H1 (cell line): ENCODE data around the gene PPP2R3C. TPM values are rescaled to one million over a fixed set of nuclear protein-coding genes. Genes with fewer than 3 reads are reported as not detected.

Experiments
- BACH1 ChIP-seq: IDR thresholded peaks from 2 replicates; pipeline ENCODE4 v1.6.1; 2012; ENCODE audit warnings: low read length, improper control_type of control experiment
- CHD2 ChIP-seq: IDR thresholded peaks from 2 replicates; pipeline ENCODE4 v1.6.1; 2012; ENCODE audit warnings: low read length, improper control_type of control experiment
- CHD7 ChIP-seq: fragments of 300-600 bp; sonication (generic); IDR thresholded peaks from 2 replicates; pipeline ENCODE4 v1.7.1; 2012; ENCODE audit warnings: low read length, moderate library complexity, mild to moderate bottlenecking, inconsistent platforms; ENCODE audit not compliant: insufficient replicate concordance
- EP300 ChIP-seq, 2 experiments: IDR thresholded peaks; 1 replicate in 1 of 2; 2 replicates in 1 of 2; pipeline ENCODE4 v1.6.1; 2011 to 2012; ENCODE audit warnings: low read depth in 2 of 2, low read length in 2 of 2, mild to moderate bottlenecking in 2 of 2, borderline replicate concordance in 1 of 2, inconsistent platforms in 1 of 2, moderate library complexity in 1 of 2
- RBBP5 ChIP-seq: IDR thresholded peaks from 2 replicates; pipeline ENCODE4 v1.7.1; 2012; ENCODE audit warnings: low read depth, mild to moderate bottlenecking, inconsistent platforms, low read length, moderate library complexity, borderline replicate concordance
- RXRA ChIP-seq: IDR thresholded peaks from 2 replicates; pipeline ENCODE4 v1.6.1; 2011; ENCODE audit warnings: low read depth, mild to moderate bottlenecking, low read length, moderate library complexity; ENCODE audit not compliant: insufficient read depth
- SAP30 ChIP-seq: fragments of 300-600 bp; sonication (generic); IDR thresholded peaks from 2 replicates; pipeline ENCODE4 v1.7.1; 2012; ENCODE audit warnings: low read length, moderate library complexity, mild to moderate bottlenecking, inconsistent platforms; ENCODE audit not compliant: insufficient read depth, insufficient replicate concordance
- YY1 ChIP-seq: IDR thresholded peaks from 2 replicates; pipeline ENCODE4 v1.6.1; 2011; ENCODE audit warnings: low read depth, mild to moderate bottlenecking, low read length
- polyA plus RNA-seq, 7 experiments: library from polyadenylated mRNA; depleted of rRNA in 3 of 7; stranded (reverse) in 5 of 7; unstranded in 2 of 7; fragments of >200 nt in 5 of 7; fragments of 200-250 nt in 2 of 7; gene quantifications; 1 replicate in 5 of 7; 2 replicates in 1 of 7; 4 replicates in 1 of 7; pipeline versions ENCODE4 v1.2.1 to v1.2.3, GENCODE V29; 2011 to 2013; ENCODE audit warnings: missing spikeins in 2 of 7, mixed read lengths in 2 of 7
- total RNA-seq: library from RNA; stranded (reverse); fragmentation: NEBNext Ultra II Directional; extraction: Animal tissue kit (Norgen Biotek cat#: 25700); gene quantifications from 2 replicates; pipeline ENCODE4 v1.2.1, GENCODE V29; 2021
- TF ChIP-seq, protein P1 (sequence below): IDR thresholded peaks from 2 replicates; pipeline ENCODE4 v1.6.1; 2012; ENCODE audit warnings: inconsistent platforms

PPP2R3C gene
- total and polyA plus RNA-seq, 2 of the 8 experiments (the other 6 are each of a cell fraction or from before 2014, with no cell fraction given), result 7.1 to 26.7 TPM

DNA sequence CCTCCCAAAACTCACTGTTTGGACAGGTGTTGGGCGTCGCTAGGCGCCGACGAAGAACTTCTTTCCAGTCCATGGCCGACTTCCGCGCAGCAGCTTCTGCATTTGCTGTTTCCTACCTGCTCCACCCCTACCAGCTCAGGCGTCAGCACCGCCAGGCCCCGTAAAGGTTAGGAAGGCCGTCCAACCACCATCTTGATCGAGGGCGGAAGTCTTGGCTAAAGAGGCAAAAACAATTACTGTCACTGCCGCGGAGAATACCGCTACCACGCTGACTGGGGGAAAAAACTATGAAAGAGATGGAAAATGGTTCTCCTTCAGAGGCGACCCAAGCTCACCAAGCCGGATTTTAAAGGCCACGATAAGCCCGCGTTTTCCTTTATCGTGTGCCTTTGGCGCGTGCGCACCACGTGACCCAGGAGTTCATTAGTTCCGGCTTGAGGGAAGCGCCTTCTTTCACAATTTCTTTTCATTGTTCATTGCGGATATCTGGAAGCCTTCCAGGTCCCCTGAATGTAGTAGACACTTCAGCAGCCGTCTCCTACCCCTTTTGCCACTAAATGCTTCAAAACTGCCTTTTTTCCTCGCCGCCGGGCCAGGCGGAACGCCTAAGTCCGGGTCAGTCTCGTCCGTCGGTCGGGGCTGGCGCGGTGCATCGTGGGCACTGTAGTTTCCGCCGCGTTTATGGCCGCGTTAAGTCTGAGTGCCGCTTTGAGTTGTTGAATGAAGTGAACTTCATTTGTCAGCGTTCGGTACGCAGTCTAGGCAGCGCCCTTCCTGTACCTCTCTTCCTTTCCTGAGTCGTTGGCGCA is at the start of gene PPP2R3C, which contains the start of gene PRORP (continued):
- TF ChIP-seq CHD7 (no peak), YY1 (peak; percentile 97), CHD2 (peak; percentile 11; the same call in 1 of the 2 replicates), BACH1 (no peak), SAP30 (peak; percentile 82), RXRA (no peak), RBBP5 (no peak; the same call in none of the 2 replicates), EP300 (IDR thresholded peaks at IDR 0.05; ENCODE audit: borderline replicate concordance in 1 of 2, low read depth in 2 of 2, low read length in 2 of 2) (peak in 1 of 2 experiments; percentile 28; a peak in 1 of 3 replicates)
- TF ChIP-seq, protein P1, sequence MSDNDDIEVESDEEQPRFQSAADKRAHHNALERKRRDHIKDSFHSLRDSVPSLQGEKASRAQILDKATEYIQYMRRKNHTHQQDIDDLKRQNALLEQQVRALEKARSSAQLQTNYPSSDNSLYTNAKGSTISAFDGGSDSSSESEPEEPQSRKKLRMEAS, result peak; percentile 97
